Measurements from ENCODE around the gene FRMD4A. TPM values are rescaled to one million over a fixed set of nuclear protein-coding genes. Genes with fewer than 3 reads are reported as not detected.

FRMD4A gene
- total RNA-seq, 1 experiment from 2014 or later = 0.23 TPM

- CTCF ChIA-PET = interaction anchor here (1.4 kb wide), 1 partner anchor 11 kb away, joined by 4 read pairs; no protein-coding TSS in a partner anchor
- Mint-ChIP-seq H3K9me3 (ENCODE audit: unreplicated experiment) (no peaks in the 10 kb centered on the region), H3K27me3 (ENCODE audit: insufficient read depth, unreplicated experiment) (peaks cover 11% of the 10 kb centered on the region), H3K4me1 (ENCODE audit: insufficient read depth, unreplicated experiment) (no peaks in the 10 kb centered on the region), H3K4me3 (ENCODE audit: unreplicated experiment) (no peak overlapping the region), H3K27ac (ENCODE audit: low read depth, unreplicated experiment) (no peak overlapping the region), H3K36me3 (ENCODE audit: insufficient read depth, unreplicated experiment) (no peaks in the 10 kb centered on the region)
- TF ChIP-seq CTCF (IDR thresholded peaks at IDR 0.05; ENCODE audit: unreplicated experiment) = no peak
- no TSS peak for BruUV-seq (replicated peaks)
- no peak for DNase-seq (ENCODE audit: unreplicated experiment)
- intact Hi-C loops (cut with micrococcal nuclease) = no loop called here
- POLR2A ChIA-PET = no interaction called here
These were observed 44.2 kb upstream of the FRMD4A start for GRCh38 chr10:14374745-14375445.

DNA sequence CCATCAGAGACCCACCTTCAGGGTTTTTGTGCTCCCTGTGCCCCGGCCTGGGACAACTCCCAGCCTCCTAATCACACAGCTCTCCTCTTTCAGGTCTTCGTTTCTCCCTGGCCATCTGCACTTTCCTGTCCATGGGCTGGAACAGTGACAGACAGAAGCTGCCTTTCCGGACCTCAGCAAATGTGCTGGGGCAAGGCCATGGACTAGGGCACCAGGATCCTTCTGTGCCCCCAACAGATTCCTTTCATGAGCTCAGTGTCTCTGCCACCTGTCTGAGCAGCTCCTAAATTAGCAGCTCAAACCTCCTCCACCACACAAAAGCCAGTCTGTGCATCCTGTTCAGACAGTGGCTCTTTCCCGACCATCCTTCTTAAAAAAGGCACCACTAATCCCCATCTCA lies 41.9 kb upstream of the FRMD4A start:
- no peak overlapping the region for H3K27ac Mint-ChIP-seq (ENCODE audit: low read depth, unreplicated experiment)
- H3K4me1 Mint-ChIP-seq (ENCODE audit: insufficient read depth, unreplicated experiment) = no peaks in the 10 kb centered on the region
- CTCF ChIA-PET = no interaction called here
- no peak for DNase-seq (ENCODE audit: unreplicated experiment)
- H3K36me3 Mint-ChIP-seq (ENCODE audit: insufficient read depth, unreplicated experiment) = no peaks in the 10 kb centered on the region
- POLR2A ChIA-PET = no interaction called here
- H3K27me3 Mint-ChIP-seq (ENCODE audit: insufficient read depth, unreplicated experiment) = peaks cover 11% of the 10 kb centered on the region
- H3K9me3 Mint-ChIP-seq (ENCODE audit: unreplicated experiment) = peaks cover 6% of the 10 kb centered on the region
- no TSS peak for BruUV-seq (replicated peaks)
- TF ChIP-seq CTCF (IDR thresholded peaks at IDR 0.05; ENCODE audit: unreplicated experiment) = no peak
- H3K4me3 Mint-ChIP-seq (ENCODE audit: unreplicated experiment) = no peak overlapping the region
- intact Hi-C loops (cut with micrococcal nuclease) = no loop called here

GRCh38 chr10:14371581-14371980 lies 40.9 kb upstream of the FRMD4A start:
- intact Hi-C loops (cut with micrococcal nuclease) = no loop called here
- DNase-seq (ENCODE audit: unreplicated experiment) = no peak
- CTCF ChIA-PET = no interaction called here
- no TSS peak for BruUV-seq (replicated peaks)
- no peaks in the 10 kb centered on the region for H3K36me3 Mint-ChIP-seq (ENCODE audit: insufficient read depth, unreplicated experiment)
- H3K4me3 Mint-ChIP-seq (ENCODE audit: unreplicated experiment) = no peak overlapping the region
- H3K27ac Mint-ChIP-seq (ENCODE audit: low read depth, unreplicated experiment) = no peak overlapping the region
- H3K27me3 Mint-ChIP-seq (ENCODE audit: insufficient read depth, unreplicated experiment) = peaks cover 11% of the 10 kb centered on the region
- H3K4me1 Mint-ChIP-seq (ENCODE audit: insufficient read depth, unreplicated experiment) = no peaks in the 10 kb centered on the region
- POLR2A ChIA-PET = no interaction called here
- no peak for TF ChIP-seq CTCF (IDR thresholded peaks at IDR 0.05; ENCODE audit: unreplicated experiment)
- H3K9me3 Mint-ChIP-seq (ENCODE audit: unreplicated experiment) = peaks cover 6% of the 10 kb centered on the region

- POLR2A ChIA-PET = no interaction called here
- H3K9me3 Mint-ChIP-seq (ENCODE audit: unreplicated experiment) = peaks cover 6% of the 10 kb centered on the region
- H3K4me1 Mint-ChIP-seq (ENCODE audit: insufficient read depth, unreplicated experiment) = no peaks in the 10 kb centered on the region
- no peaks in the 10 kb centered on the region for H3K36me3 Mint-ChIP-seq (ENCODE audit: insufficient read depth, unreplicated experiment)
- CTCF ChIA-PET = no interaction called here
- DNase-seq (ENCODE audit: unreplicated experiment) = no peak
- no peak overlapping the region for H3K4me3 Mint-ChIP-seq (ENCODE audit: unreplicated experiment)
- BruUV-seq (replicated peaks) = no TSS peak
- intact Hi-C loops (cut with micrococcal nuclease) = no loop called here
- peaks cover 11% of the 10 kb centered on the region for H3K27me3 Mint-ChIP-seq (ENCODE audit: insufficient read depth, unreplicated experiment)
- H3K27ac Mint-ChIP-seq (ENCODE audit: low read depth, unreplicated experiment) = no peak overlapping the region
- no peak for TF ChIP-seq CTCF (IDR thresholded peaks at IDR 0.05; ENCODE audit: unreplicated experiment)
These were observed 40.2 kb upstream of the FRMD4A start for GRCh38 chr10:14370894-14371293.

All from MCF 10A (cell line).